H1 (cell line): ENCODE results near the gene TGFBRAP1.
"Not testable (repeated sequence)": the region's sequence is repeated elsewhere in the genome, so short reads cannot be mapped to it uniquely, and the experiment has no call there.

ENCODE experiments used
- ASH2L ChIP-seq: fragments of 200-600, 300-600 bp; sonication (generic); IDR thresholded peaks from one replicate; pipeline ENCODE4 v1.7.1; 2017; ENCODE audit warnings: low read length
- CBX5 ChIP-seq: fragments of 300-800, 300-1000 bp; sonication (generic); IDR thresholded peaks from 2 replicates; pipeline ENCODE4 v1.7.1; 2016; ENCODE audit warnings: antibody characterized with exemption, low read length, low read depth
- EP300 ChIP-seq, 2 experiments: IDR thresholded peaks; 1 replicate in 1 of 2; 2 replicates in 1 of 2; pipeline ENCODE4 v1.6.1; 2011 to 2012; ENCODE audit warnings: low read depth in 2 of 2, low read length in 2 of 2, mild to moderate bottlenecking in 2 of 2, borderline replicate concordance in 1 of 2, inconsistent platforms in 1 of 2, moderate library complexity in 1 of 2
- POLR2A ChIP-seq, 2 experiments: IDR thresholded peaks; 1 replicate in 1 of 2; 2 replicates in 1 of 2; pipeline ENCODE4 v1.6.1; 2011; ENCODE audit warnings: low read depth in 2 of 2, low read length in 2 of 2, mild to moderate bottlenecking in 2 of 2; ENCODE audit errors: control extremely low read depth in 1 of 2
- TF ChIP-seq, protein P1 (sequence below), 3 experiments: IDR thresholded peaks; 1 replicate in 2 of 3; 2 replicates in 1 of 3; pipeline versions ENCODE4 v1.5.1 to v1.6.1; 2011; ENCODE audit warnings: low read length in 3 of 3, mild to moderate bottlenecking in 3 of 3, inconsistent platforms in 2 of 3, low read depth in 1 of 3, moderate library complexity in 1 of 3; ENCODE audit not compliant: insufficient read depth in 1 of 3; ENCODE audit errors: control extremely low read depth in 1 of 3
- TF ChIP-seq, protein P2 (sequence below): IDR thresholded peaks from 2 replicates; pipeline ENCODE4 v1.6.1; 2012; ENCODE audit warnings: inconsistent platforms

DNA sequence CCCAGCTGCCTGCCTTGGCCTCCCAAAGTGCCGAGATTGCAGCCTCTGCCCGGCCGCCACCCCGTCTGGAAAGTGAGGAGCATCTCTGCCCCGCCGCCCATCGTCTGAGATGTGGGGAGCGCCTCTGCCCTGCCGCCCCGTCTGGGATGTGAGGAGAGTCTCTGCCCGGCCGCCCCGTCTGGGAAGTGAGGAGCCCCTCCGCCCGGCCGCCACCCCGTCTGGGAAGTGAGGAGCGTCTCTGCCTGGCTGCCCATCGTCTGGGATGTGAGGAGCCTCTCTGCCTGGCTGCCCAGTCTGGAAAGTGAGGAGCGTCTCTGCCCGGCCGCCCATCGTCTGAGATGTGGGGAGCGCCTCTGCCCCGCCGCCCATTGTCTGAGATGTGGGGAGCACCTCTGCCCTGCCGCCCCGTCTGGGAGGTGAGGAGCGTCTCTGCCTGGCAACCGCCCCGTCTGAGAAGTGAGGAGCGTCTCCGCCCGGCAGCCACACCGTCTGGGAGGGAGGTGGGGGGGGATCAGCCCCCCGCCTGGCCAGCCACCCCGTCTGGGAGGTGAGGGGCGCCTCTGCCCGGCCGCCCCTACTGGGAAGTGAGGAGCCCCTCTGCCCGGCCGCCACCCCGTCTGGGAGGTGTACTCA lies 78.4 kb downstream of the TGFBRAP1 start:
- TF ChIP-seq ASH2L; EP300 (IDR thresholded peaks at IDR 0.05; ENCODE audit: borderline replicate concordance in 1 of 2, low read depth in 2 of 2, low read length in 2 of 2); POLR2A (IDR thresholded peaks at IDR 0.05; ENCODE audit: control extremely low read depth in 1 of 2, low read depth in 2 of 2, low read length in 2 of 2); CBX5: not testable (repeated sequence)
- TF ChIP-seq, protein P1, sequence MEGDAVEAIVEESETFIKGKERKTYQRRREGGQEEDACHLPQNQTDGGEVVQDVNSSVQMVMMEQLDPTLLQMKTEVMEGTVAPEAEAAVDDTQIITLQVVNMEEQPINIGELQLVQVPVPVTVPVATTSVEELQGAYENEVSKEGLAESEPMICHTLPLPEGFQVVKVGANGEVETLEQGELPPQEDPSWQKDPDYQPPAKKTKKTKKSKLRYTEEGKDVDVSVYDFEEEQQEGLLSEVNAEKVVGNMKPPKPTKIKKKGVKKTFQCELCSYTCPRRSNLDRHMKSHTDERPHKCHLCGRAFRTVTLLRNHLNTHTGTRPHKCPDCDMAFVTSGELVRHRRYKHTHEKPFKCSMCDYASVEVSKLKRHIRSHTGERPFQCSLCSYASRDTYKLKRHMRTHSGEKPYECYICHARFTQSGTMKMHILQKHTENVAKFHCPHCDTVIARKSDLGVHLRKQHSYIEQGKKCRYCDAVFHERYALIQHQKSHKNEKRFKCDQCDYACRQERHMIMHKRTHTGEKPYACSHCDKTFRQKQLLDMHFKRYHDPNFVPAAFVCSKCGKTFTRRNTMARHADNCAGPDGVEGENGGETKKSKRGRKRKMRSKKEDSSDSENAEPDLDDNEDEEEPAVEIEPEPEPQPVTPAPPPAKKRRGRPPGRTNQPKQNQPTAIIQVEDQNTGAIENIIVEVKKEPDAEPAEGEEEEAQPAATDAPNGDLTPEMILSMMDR (IDR thresholded peaks at IDR 0.05; ENCODE audit: control extremely low read depth in 1 of 3, insufficient read depth in 1 of 3, low read depth in 1 of 3, low read length in 3 of 3), result not testable (repeated sequence)
- TF ChIP-seq, protein P2, sequence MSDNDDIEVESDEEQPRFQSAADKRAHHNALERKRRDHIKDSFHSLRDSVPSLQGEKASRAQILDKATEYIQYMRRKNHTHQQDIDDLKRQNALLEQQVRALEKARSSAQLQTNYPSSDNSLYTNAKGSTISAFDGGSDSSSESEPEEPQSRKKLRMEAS, result not testable (repeated sequence)
